ENCODE measurements around the gene VPS4A. TPM values are rescaled to one million over a fixed set of nuclear protein-coding genes. Genes with fewer than 3 reads are reported as not detected.

VPS4A gene
- total and polyA plus RNA-seq, 2 of the 8 experiments (the other 6 are each of a cell fraction or from before 2014, with no cell fraction given), result 14.1 to 24.1 TPM

- CTCF ChIA-PET (ENCODE audit: partially characterized antibody), result interaction anchor here (1.4 kb wide), 1 partner anchor 24 kb away, joined by 4 read pairs; no protein-coding TSS in a partner anchor
- FAIRE-seq, result no peak
- peaks cover 16 to 32% (median 29%) of the 10 kb centered on the region in 4 experiments for H3K36me3 ChIP-seq (ENCODE audit: control insufficient read depth in 2 of 4, insufficient read depth in 4 of 4, low read length in 3 of 4)
These were observed 4.5 kb downstream of the VPS4A start for GRCh38 chr16:69315486-69316311.

More at GRCh38 chr16:69315486-69316311, 4.5 kb downstream of the VPS4A start:
- Histone ChIP-seq H3K79me1 (ENCODE audit: low read depth, low read length) (no peaks in the 10 kb centered on the region; the same call in 1 of the 2 replicates), H3K4me3 (ENCODE audit: extremely low read depth in 1 of 4, insufficient read depth in 2 of 4, low read depth in 3 of 4, low read length in 4 of 4) (no peak overlapping the region), H4K5ac (ENCODE audit: insufficient read length, low read depth, low read length) (no peak overlapping the region), H2BK5ac (ENCODE audit: low read depth, low read length) (no peak overlapping the region), H3K27ac (ENCODE audit: low read depth, low read length) (no peak overlapping the region), H3K79me2 (ENCODE audit: control insufficient read depth in 1 of 2, insufficient read depth in 2 of 2, low read length in 2 of 2) (peaks cover 0 to 15% of the 10 kb centered on the region in 2 experiments; a peak in 1 of 4 replicates), H3K4me2 (ENCODE audit: insufficient read depth in 1 of 2, low read depth in 2 of 2, low read length in 2 of 2) (no peak overlapping the region), H3K14ac (ENCODE audit: insufficient read length) (no peak overlapping the region), H3K56ac (replicated peaks; ENCODE audit: insufficient read length, low read depth, low read length) (no peak overlapping the region), H3K9me3 (ENCODE audit: insufficient read depth in 2 of 2, low read depth in 1 of 2, low read length in 1 of 2) (no peaks in the 10 kb centered on the region), H3K4ac (replicated peaks; ENCODE audit: insufficient read length, low read depth, low read length) (no peak overlapping the region), H3K23me2 (ENCODE audit: low read depth, low read length) (peaks cover 3% of the 10 kb centered on the region; the same call in 1 of the 2 replicates), H3K27me3 (replicated peaks in 1 of 4; ENCODE audit: control insufficient read depth in 3 of 4, extremely low read depth in 1 of 4, insufficient read depth in 3 of 4, low read length in 3 of 4) (no peaks in the 10 kb centered on the region), H2BK15ac (ENCODE audit: low read length) (no peak overlapping the region), H2BK120ac (replicated peaks; ENCODE audit: low read depth, low read length) (no peak overlapping the region), H4K20me1 (replicated peaks in 1 of 2; ENCODE audit: control insufficient read depth in 1 of 2, insufficient read depth in 2 of 2, low read length in 2 of 2) (peaks cover 6 to 18% of the 10 kb centered on the region in 2 experiments), H2BK12ac (ENCODE audit: low read depth, low read length) (no peak overlapping the region), H3K23ac (ENCODE audit: insufficient read length) (no peak overlapping the region), H2AK5ac (ENCODE audit: low read depth, low read length) (no peak overlapping the region), H3K9ac (replicated peaks in 1 of 4; ENCODE audit: extremely low read depth in 1 of 4, low read depth in 3 of 4, low read length in 3 of 4) (no peak overlapping the region), H2BK20ac (ENCODE audit: low read length) (no peak overlapping the region), H3K18ac (ENCODE audit: extremely low read depth, low read length) (no peak overlapping the region), H2AFZ (ENCODE audit: low read length) (no peak overlapping the region), H4K91ac (replicated peaks; ENCODE audit: insufficient read length, low read length) (no peak overlapping the region), H4K8ac (ENCODE audit: extremely low read depth, insufficient read depth, low read length) (no peak overlapping the region), H3K4me1 (replicated peaks in 1 of 4; ENCODE audit: control insufficient read depth in 3 of 4, insufficient read depth in 4 of 4, low read length in 3 of 4) (peaks cover 0 to 4% (median 2%) of the 10 kb centered on the region in 4 experiments; a peak in 4 of 7 replicates)
- WGBS, 2 experiments (ENCODE audit: extremely low coverage in 1 of 2, insufficient coverage in 1 of 2, insufficient read length in 1 of 2, insufficient replicate concordance in 2 of 2, low coverage in 1 of 2, low lambda C conversion rate in 2 of 2, missing lambda C conversion rate in 1 of 2), result 89% methylated on average over 30 of the region's 30 CpGs; no CpG with 5 or more reads in 1 of the 2 experiments
- no peak for DNase-seq (ENCODE audit: low read depth in 1 of 2, low spot score in 2 of 2)
- no peak for TF ChIP-seq ZNF274 (IDR thresholded peaks at IDR 0.05; ENCODE audit: borderline replicate concordance, extremely low read depth, low read length)
- no peak for TF ChIP-seq E2F6 (IDR thresholded peaks at IDR 0.05)
- no peak for TF ChIP-seq EGR1 (IDR thresholded peaks at IDR 0.05; ENCODE audit: borderline replicate concordance, low read depth, low read length)
- TF ChIP-seq BACH1 (IDR thresholded peaks at IDR 0.05; ENCODE audit: low read length), result no peak
- POLR2A ChIA-PET (ENCODE audit: partially characterized antibody), result interaction anchor here (0.9 to 24.8 kb wide), 2 partner anchors 21 to 128 kb away, joined by 4 to 497 read pairs; partner anchors contain the start of genes COG8, NIP7, PDF and TMED6

Measured in H1 (cell line).